Ascending aorta (tissue), 2 donors: ENCODE results near the gene TRIM24. TPM values are rescaled to one million over a fixed set of nuclear protein-coding genes. Genes with fewer than 3 reads are reported as not detected.

Source experiments
- DNase-seq, 2 donors: peaks; one replicate each; pipeline ENCODE4 v3.0.0-alpha.2; 2019; ENCODE audit warnings: low spot score in 2 of 2
- H3K27ac ChIP-seq, 2 donors: fragments of 200-600 bp; sonication (generic); one replicate each; pipeline ENCODE4 v1.5.1; 2016 to 2017; ENCODE audit warnings: mild to moderate bottlenecking in 1 of 2
- H3K27me3 ChIP-seq: fragments of 200-600 bp; sonication (generic); one replicate; pipeline ENCODE4 v1.5.1; 2017
- H3K36me3 ChIP-seq, 2 donors: fragments of 200-600 bp; sonication (generic); one replicate each; pipeline ENCODE4 v1.5.1; 2016
- H3K4me1 ChIP-seq, 2 donors: fragments of 200-600 bp; sonication (generic); one replicate each; pipeline ENCODE4 v1.5.1; 2016 to 2017; ENCODE audit warnings: mild to moderate bottlenecking in 1 of 2
- H3K4me3 ChIP-seq, 2 donors: fragments of 200-600 bp; sonication (generic); one replicate each; pipeline ENCODE4 v1.5.1; 2016 to 2017; ENCODE audit warnings: mild to moderate bottlenecking in 1 of 2
- H3K9me3 ChIP-seq, 2 donors: fragments of 200-600 bp; sonication (generic); one replicate each; pipeline ENCODE4 v1.5.1; 2016
- CTCF ChIP-seq, 3 experiments: fragments of 200-600 bp in 2 of 3; fragments of 450-650 bp in 1 of 3; sonication (generic) in 2 of 3; IDR thresholded peaks; one replicate each; pipeline ENCODE4 v1.5.1; 2016 to 2019; ENCODE audit warnings: antibody characterized with exemption in 3 of 3, mild to moderate bottlenecking in 1 of 3, moderate library complexity in 1 of 3
- intact Hi-C: fragments of 100-400 bp; cut with DNase I; formaldehyde crosslinking; loops from one replicate; pipeline ENCODE4 v1.15.1; 2023
- total RNA-seq: library from RNA; depleted of rRNA; stranded (reverse); fragments of >200 nt; gene quantifications from one replicate; pipeline ENCODE4 v1.1.0, GENCODE V29; 2016

TRIM24 gene
- total RNA-seq, 1 donor from 2014 or later: 2.3 TPM

- no peak for TF ChIP-seq CTCF (IDR thresholded peaks at IDR 0.05)
- DNase-seq: no peak
- Histone ChIP-seq H3K36me3 (no peaks in the 10 kb centered on the region), H3K9me3 (no peaks in the 10 kb centered on the region), H3K4me3 (no peak overlapping the region), H3K27me3 (no peaks in the 10 kb centered on the region), H3K4me1 (no peaks in the 10 kb centered on the region), H3K27ac (no peak overlapping the region)
- intact Hi-C loops: no loop called here
These were observed 153.6 kb downstream of the TRIM24 start for GRCh38 chr7:138613630-138614029.

GRCh38 chr7:138616085-138616484 is 156.0 kb downstream of the TRIM24 start:
- Histone ChIP-seq H3K27ac (no peak overlapping the region), H3K4me1 (no peaks in the 10 kb centered on the region)

GRCh38 chr7:138618506-138618905 is 158.4 kb downstream of the TRIM24 start:
- no peaks in the 10 kb centered on the region for H3K9me3 ChIP-seq
- H3K36me3 ChIP-seq: no peaks in the 10 kb centered on the region
- no peaks in the 10 kb centered on the region for H3K27me3 ChIP-seq
- no peak overlapping the region for H3K4me3 ChIP-seq
- no peaks in the 10 kb centered on the region for H3K4me1 ChIP-seq
- no peak overlapping the region for H3K27ac ChIP-seq
- TF ChIP-seq CTCF (IDR thresholded peaks at IDR 0.05): no peak
- intact Hi-C loops: no loop called here
- DNase-seq: no peak

More at GRCh38 chr7:138616085-138616484, 156.0 kb downstream of the TRIM24 start:
- DNase-seq: no peak
- Histone ChIP-seq H3K4me3 (no peak overlapping the region), H3K9me3 (no peaks in the 10 kb centered on the region), H3K36me3 (no peaks in the 10 kb centered on the region), H3K27me3 (no peaks in the 10 kb centered on the region)
- intact Hi-C loops: no loop called here
- TF ChIP-seq CTCF (IDR thresholded peaks at IDR 0.05): no peak

GRCh38 chr7:138618933-138619332 is 158.9 kb downstream of the TRIM24 start:
- H3K4me3 ChIP-seq: no peak overlapping the region
- no peaks in the 10 kb centered on the region for H3K9me3 ChIP-seq
- no peak overlapping the region for H3K27ac ChIP-seq
- H3K36me3 ChIP-seq: no peaks in the 10 kb centered on the region
- TF ChIP-seq CTCF (IDR thresholded peaks at IDR 0.05): no peak
- no peaks in the 10 kb centered on the region for H3K27me3 ChIP-seq
- no peaks in the 10 kb centered on the region for H3K4me1 ChIP-seq
- no peak for DNase-seq
- intact Hi-C loops: no loop called here

GRCh38 chr7:138622841-138623240 is 162.8 kb downstream of the TRIM24 start:
- intact Hi-C loops: no loop called here
- no peak overlapping the region for H3K27ac ChIP-seq

More at GRCh38 chr7:138622841-138623240, 162.8 kb downstream of the TRIM24 start:
- DNase-seq: no peak
- Histone ChIP-seq H3K36me3 (no peaks in the 10 kb centered on the region), H3K4me3 (no peak overlapping the region), H3K27me3 (no peaks in the 10 kb centered on the region), H3K4me1 (no peaks in the 10 kb centered on the region), H3K9me3 (no peaks in the 10 kb centered on the region)
- no peak for TF ChIP-seq CTCF (IDR thresholded peaks at IDR 0.05)
